Measurements from ENCODE around the gene L3MBTL3.

L3MBTL3 gene

GRCh38 chr6:130187335-130188206 is 169.2 kb downstream of the L3MBTL3 start:
- DNase-seq, result no peak

- no peak for DNase-seq
These were observed 170.0 kb downstream of the L3MBTL3 start for GRCh38 chr6:130188207-130188899.

DNA sequence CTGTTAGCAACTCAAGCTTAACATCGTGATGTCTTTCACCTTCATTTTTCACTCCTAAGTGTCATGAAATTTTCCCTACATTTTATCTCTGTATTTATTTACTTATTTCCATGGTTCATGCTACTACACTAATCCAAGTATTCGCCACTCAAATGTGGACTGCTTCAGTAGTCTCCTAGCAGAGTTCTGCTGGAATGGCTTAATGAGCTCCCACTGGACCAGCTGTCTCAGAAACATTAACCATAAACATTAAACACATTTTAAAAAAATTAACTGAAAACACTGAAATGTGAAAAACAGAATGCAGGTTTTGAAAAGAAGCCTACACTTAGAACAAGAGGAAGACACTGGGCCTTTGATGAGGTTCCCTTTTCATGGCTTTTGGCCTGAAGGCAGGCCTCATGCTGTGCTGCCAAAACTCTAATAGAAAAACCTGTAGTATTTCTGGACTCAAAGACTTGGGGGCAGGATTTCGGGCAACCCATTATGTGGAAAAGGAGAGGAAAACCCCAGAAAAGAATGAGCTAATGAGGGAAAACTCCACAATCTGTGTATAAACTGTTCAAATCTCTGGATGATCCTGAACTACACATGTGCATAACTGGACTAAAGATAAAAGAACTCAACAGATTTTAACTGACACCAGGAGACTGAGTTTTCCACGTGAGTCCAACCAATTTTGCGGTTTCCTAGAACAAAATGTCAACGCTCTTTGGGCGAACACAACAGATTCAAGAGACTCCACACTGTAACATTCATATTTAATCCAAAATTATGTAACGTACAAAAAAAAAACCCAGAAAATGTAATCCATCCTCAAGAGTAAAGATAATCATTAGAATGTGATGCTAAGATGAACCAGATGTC is 171.4 kb downstream of the L3MBTL3 start:
- DNase-seq, result no peak
